ENCODE measurements around the gene RNF212B.

GRCh38 chr14:23228812-23229211, 8.9 kb upstream of the RNF212B start:
- TF ChIP-seq CTCF (IDR thresholded peaks at IDR 0.05; ENCODE audit: poor library complexity, severe bottlenecking), result no peak
- no peak for TF ChIP-seq POLR2AphosphoS5 (IDR thresholded peaks at IDR 0.05)
- TF ChIP-seq EP300 (conservative IDR thresholded peaks at IDR 0.05; ENCODE audit: poor library complexity, severe bottlenecking), result no peak
- TF ChIP-seq MXI1 (conservative IDR thresholded peaks at IDR 0.05; ENCODE audit: poor library complexity, severe bottlenecking), result no peak
